Ammon's horn (tissue), 1 donor: ENCODE measurements around the gene MICA.

Source experiments
- DNase-seq: peaks from one replicate; pipeline ENCODE4 v3.0.0-alpha.2; 2016; ENCODE audit warnings: low spot score

Gene MICA

GRCh38 chr6:31460361-31461025, 57.1 kb downstream of the MICA start:
- no peak for DNase-seq

GRCh38 chr6:31462026-31462963, 58.9 kb downstream of the MICA start:
- DNase-seq = no peak

- DNase-seq = peak; percentile 88
These were observed 59.8 kb downstream of the MICA start for GRCh38 chr6:31462964-31463870.

GRCh38 chr6:31464252-31465184, 61.1 kb downstream of the MICA start:
- no peak for DNase-seq
